Endothelial cell of umbilical vein (primary cell): Measurements from ENCODE around the gene IL10RA.

Experiments
- CTCF ChIP-seq, 2 donors: IDR thresholded peaks; 1 replicate in 1 of 2; 2 replicates in 1 of 2; pipeline ENCODE4 v1.5.1; 2011; ENCODE audit warnings: low read length in 2 of 2, mild to moderate bottlenecking in 2 of 2, moderate library complexity in 2 of 2, control low read depth in 1 of 2, inconsistent platforms in 1 of 2, low read depth in 1 of 2; ENCODE audit not compliant: insufficient read depth in 1 of 2; ENCODE audit errors: extremely low read depth in 1 of 2
- POLR2A ChIP-seq: IDR thresholded peaks from 2 replicates; pipeline ENCODE4 v1.6.1; 2012; ENCODE audit warnings: low read depth, mild to moderate bottlenecking, control low read depth, low read length
- POLR2AphosphoS5 ChIP-seq: IDR thresholded peaks from 2 replicates; pipeline ENCODE4 v1.6.1; 2012; ENCODE audit warnings: low read depth, mild to moderate bottlenecking, control low read depth, low read length, moderate library complexity; ENCODE audit not compliant: insufficient read depth

GRCh38 chr11:117953024-117953671 lies 33.0 kb upstream of the IL10RA start:
- TF ChIP-seq CTCF (IDR thresholded peaks at IDR 0.05; ENCODE audit: extremely low read depth in 1 of 2, insufficient read depth in 1 of 2, low read depth in 1 of 2, low read length in 2 of 2): no peak
- no peak for TF ChIP-seq POLR2AphosphoS5
- TF ChIP-seq POLR2A: no peak
